Prostate gland (tissue), 2 donors: ENCODE measurements around the gene OPHN1.

ENCODE experiments used
- CTCF ChIP-seq, 4 experiments: fragments of 200-600 bp in 2 of 4; fragments of 450-650 bp in 2 of 4; sonication (generic) in 2 of 4; IDR thresholded peaks; 1 replicate in 3 of 4; 2 replicates in 1 of 4; pipeline ENCODE4 v1.5.1; 2016 to 2019; ENCODE audit warnings: antibody characterized with exemption in 4 of 4, mild to moderate bottlenecking in 2 of 4, moderate library complexity in 2 of 4
- POLR2A ChIP-seq: fragments of 450-650 bp; IDR thresholded peaks from one replicate; pipeline ENCODE4 v1.6.1; 2016; ENCODE audit warnings: antibody characterized with exemption, mild to moderate bottlenecking
- POLR2AphosphoS5 ChIP-seq: sonication (generic); formaldehyde crosslinking; IDR thresholded peaks from one replicate; pipeline ENCODE4 v1.6.1; 2017; ENCODE audit warnings: antibody characterized with exemption

- TF ChIP-seq CTCF (IDR thresholded peaks at IDR 0.05) (no peak), POLR2A (no peak), POLR2AphosphoS5 (no peak)
These were observed 77.7 kb downstream of the OPHN1 start for GRCh38 chrX:68355629-68355920.
